CD14-positive monocyte (primary cell): Measurements from ENCODE around the gene PAIP2. TPM values are rescaled to one million over a fixed set of nuclear protein-coding genes. Genes with fewer than 3 reads are reported as not detected.
A peak's percentile ranks its signal among the peaks of the same experiment; 100 is the strongest.
"Not testable (repeated sequence)": the region's sequence is repeated elsewhere in the genome, so short reads cannot be mapped to it uniquely, and the experiment has no call there.

Experiments used
- DNase-seq, 3 donors: peaks; one replicate each; pipeline ENCODE4 v3.0.0-alpha.2; 2011 to 2022
- H2AFZ ChIP-seq: 2 replicates; pipeline ENCODE4 v1.6.0; 2012; ENCODE audit warnings: mild to moderate bottlenecking, low read depth, low read length, inconsistent platforms; ENCODE audit not compliant: insufficient read depth, poor library complexity, severe bottlenecking
- H3K27ac ChIP-seq, 2 donors: 1 replicate in 1 of 2; 2 replicates in 1 of 2; pipeline ENCODE4 v1.5.1; 2012 to 2013; ENCODE audit warnings: low read length in 2 of 2, control low read depth in 1 of 2, inconsistent platforms in 1 of 2, low read depth in 1 of 2, mild to moderate bottlenecking in 1 of 2
- H3K27me3 ChIP-seq, 2 donors: one replicate each; pipeline versions ENCODE4 v1.6.0 to v1.6.1; 2011 to 2013; ENCODE audit warnings: low read length in 2 of 2; ENCODE audit not compliant: control insufficient read depth in 2 of 2, insufficient read depth in 2 of 2
- H3K36me3 ChIP-seq, 2 donors: replicated peaks in 1 of 2; 1 replicate in 1 of 2; 2 replicates in 1 of 2; pipeline versions ENCODE4 v1.5.1 to v1.6.1; 2012 to 2013; ENCODE audit warnings: low read length in 2 of 2, control low read depth in 1 of 2, inconsistent platforms in 1 of 2, mild to moderate bottlenecking in 1 of 2; ENCODE audit not compliant: insufficient read depth in 2 of 2, control insufficient read depth in 1 of 2
- H3K4me1 ChIP-seq, 2 donors: 1 replicate in 1 of 2; 2 replicates in 1 of 2; pipeline versions ENCODE4 v1.5.1 to v1.6.1; 2012 to 2013; ENCODE audit warnings: low read length in 2 of 2, control low read depth in 1 of 2, inconsistent platforms in 1 of 2, mild to moderate bottlenecking in 1 of 2, moderate library complexity in 1 of 2; ENCODE audit not compliant: insufficient read depth in 2 of 2, control insufficient read depth in 1 of 2
- H3K4me2 ChIP-seq: replicated peaks from 2 replicates; pipeline ENCODE3; 2012; ENCODE audit warnings: low read length, moderate library complexity, mild to moderate bottlenecking; ENCODE audit not compliant: poor library complexity, severe bottlenecking; ENCODE audit errors: extremely low read depth
- H3K4me3 ChIP-seq, 3 experiments: fragments of 200-600 bp in 1 of 3; sonication (generic) in 1 of 3; replicated peaks in 1 of 3; 1 replicate in 2 of 3; 2 replicates in 1 of 3; pipeline ENCODE4 v1.5.1; 2011 to 2013; ENCODE audit warnings: low read length in 3 of 3, mild to moderate bottlenecking in 3 of 3, control low read depth in 2 of 3, low read depth in 2 of 3, inconsistent platforms in 1 of 3, moderate library complexity in 1 of 3
- H3K79me2 ChIP-seq: 2 replicates; pipeline ENCODE4 v1.6.0; 2012; ENCODE audit warnings: mild to moderate bottlenecking, control low read depth, inconsistent platforms, low read length, moderate library complexity; ENCODE audit not compliant: insufficient read depth
- H3K9ac ChIP-seq: 2 replicates; pipeline ENCODE4 v1.6.0; 2017; ENCODE audit warnings: low read length, mild to moderate bottlenecking; ENCODE audit not compliant: insufficient read depth, poor library complexity, severe bottlenecking
- H3K9me3 ChIP-seq, 2 donors: replicated peaks in 1 of 2; 1 replicate in 1 of 2; 2 replicates in 1 of 2; pipeline versions ENCODE4 v1.5.1 to v1.6.1; 2012 to 2013; ENCODE audit warnings: low read length in 2 of 2, control low read depth in 1 of 2; ENCODE audit not compliant: control insufficient read depth in 1 of 2, insufficient read depth in 1 of 2
- H4K20me1 ChIP-seq: 2 replicates; pipeline ENCODE4 v1.6.0; 2012; ENCODE audit warnings: mild to moderate bottlenecking, low read length, control low read depth, moderate library complexity; ENCODE audit not compliant: insufficient read depth
- H3K27ac Mint-ChIP-seq, 7 donors: one replicate each; pipeline ENCODE4 v1.8.0; 2020; ENCODE audit warnings: mild to moderate bottlenecking in 7 of 7, mixed read lengths in 7 of 7, moderate library complexity in 6 of 7, inconsistent platforms in 2 of 7
- H3K27me3 Mint-ChIP-seq, 3 donors: one replicate each; pipeline ENCODE4 v1.8.0; 2021 to 2022; ENCODE audit warnings: low read depth in 3 of 3, mild to moderate bottlenecking in 3 of 3, mixed read lengths in 3 of 3, moderate library complexity in 3 of 3, inconsistent platforms in 1 of 3
- H3K36me3 Mint-ChIP-seq, 2 donors: one replicate each; pipeline ENCODE4 v1.8.0; 2020; ENCODE audit warnings: mixed read lengths in 2 of 2, inconsistent platforms in 1 of 2, mild to moderate bottlenecking in 1 of 2
- H3K4me1 Mint-ChIP-seq: one replicate; pipeline ENCODE4 v1.8.0; 2020; ENCODE audit warnings: mild to moderate bottlenecking, mixed read lengths
- H3K4me3 Mint-ChIP-seq, 2 donors: one replicate each; pipeline ENCODE4 v1.8.0; 2020; ENCODE audit warnings: mild to moderate bottlenecking in 2 of 2, mixed read lengths in 2 of 2, moderate library complexity in 1 of 2
- H3K9me3 Mint-ChIP-seq, 7 donors: one replicate each; pipeline ENCODE4 v1.8.0; 2020 to 2022; ENCODE audit warnings: mixed read lengths in 7 of 7, mild to moderate bottlenecking in 6 of 7, moderate library complexity in 6 of 7, inconsistent platforms in 2 of 7
- WGBS: methylation state at CpG from one replicate; pipeline ENCODE4 v1.1.5; 2013; ENCODE audit warnings: missing lambda C conversion rate; ENCODE audit not compliant: insufficient coverage; 5-methylcytosine and 5-hydroxymethylcytosine counted together
- intact Hi-C, 2 donors: fragments of 100-400 bp; cut with micrococcal nuclease; formaldehyde crosslinking; loops; one replicate each; pipeline versions ENCODE4 v1.15.0 to v1.15.1; 2023
- polyA plus RNA-seq, 3 donors: library from polyadenylated mRNA; depleted of rRNA in 1 of 3; unstranded in 2 of 3; stranded (reverse) in 1 of 3; fragments of 300-500 nt in 2 of 3; fragments of >200 nt in 1 of 3; fragmentation: Illumina TruSeq in 2 of 3; gene quantifications; 1 replicate in 2 of 3; 2 replicates in 1 of 3; pipeline ENCODE4 v1.2.3, GENCODE V29; 2012 to 2021
- TF ChIP-seq, protein P1 (sequence below): fragments of 200-600 bp; IDR thresholded peaks from one replicate; pipeline ENCODE4 v1.8.0; 2022; ENCODE audit warnings: antibody characterized with exemption, mild to moderate bottlenecking

Gene PAIP2
- polyA plus RNA-seq, 3 donors = 68.3 to 325 (median 313) TPM

DNA sequence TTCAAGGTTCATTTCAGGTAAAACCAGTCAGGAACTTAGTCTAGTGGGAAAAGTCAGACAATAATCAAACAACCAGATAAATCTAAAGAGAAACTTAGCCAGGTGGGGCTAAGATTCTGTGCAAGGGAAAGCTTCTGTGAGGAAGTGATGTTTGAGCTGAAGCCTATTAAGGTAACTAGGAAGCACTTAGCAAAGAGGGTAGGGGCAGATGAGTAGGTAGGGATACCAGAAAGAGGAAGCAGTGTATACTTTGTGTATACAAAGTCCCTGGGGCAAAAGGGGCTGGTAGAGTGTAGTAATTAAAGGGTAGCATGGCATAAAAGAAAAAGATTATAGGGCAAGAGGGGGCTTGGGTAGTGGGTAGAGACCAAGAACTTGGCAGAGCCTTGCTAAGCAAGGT, 65.9 kb downstream of the PAIP2 start:
- Histone ChIP-seq H3K27me3 (no peaks in the 10 kb centered on the region), H3K36me3 (no peaks in the 10 kb centered on the region), H3K9ac (no peak overlapping the region), H4K20me1 (no peaks in the 10 kb centered on the region), H3K4me1 (peaks cover 12 to 15% of the 10 kb centered on the region in 2 donors), H3K9me3 (no peaks in the 10 kb centered on the region), H2AFZ (peak overlapping the region; percentile 13), H3K79me2 (no peaks in the 10 kb centered on the region), H3K4me2 (no peak overlapping the region), H3K27ac (no peak overlapping the region), H3K4me3 (no peak overlapping the region)
- Mint-ChIP-seq H3K27ac (peak overlapping the region in 1 of 7 donors; percentile 52), H3K4me3 (no peak overlapping the region), H3K36me3 (no peaks in the 10 kb centered on the region), H3K27me3 (peaks cover 0 to 2% (median 0%) of the 10 kb centered on the region in 3 donors), H3K9me3 (peaks cover 0 to 1% (median 0%) of the 10 kb centered on the region in 7 donors), H3K4me1 (peaks cover 23% of the 10 kb centered on the region)
- no peak for DNase-seq
- intact Hi-C loops = no loop called here
- TF ChIP-seq, protein P1, sequence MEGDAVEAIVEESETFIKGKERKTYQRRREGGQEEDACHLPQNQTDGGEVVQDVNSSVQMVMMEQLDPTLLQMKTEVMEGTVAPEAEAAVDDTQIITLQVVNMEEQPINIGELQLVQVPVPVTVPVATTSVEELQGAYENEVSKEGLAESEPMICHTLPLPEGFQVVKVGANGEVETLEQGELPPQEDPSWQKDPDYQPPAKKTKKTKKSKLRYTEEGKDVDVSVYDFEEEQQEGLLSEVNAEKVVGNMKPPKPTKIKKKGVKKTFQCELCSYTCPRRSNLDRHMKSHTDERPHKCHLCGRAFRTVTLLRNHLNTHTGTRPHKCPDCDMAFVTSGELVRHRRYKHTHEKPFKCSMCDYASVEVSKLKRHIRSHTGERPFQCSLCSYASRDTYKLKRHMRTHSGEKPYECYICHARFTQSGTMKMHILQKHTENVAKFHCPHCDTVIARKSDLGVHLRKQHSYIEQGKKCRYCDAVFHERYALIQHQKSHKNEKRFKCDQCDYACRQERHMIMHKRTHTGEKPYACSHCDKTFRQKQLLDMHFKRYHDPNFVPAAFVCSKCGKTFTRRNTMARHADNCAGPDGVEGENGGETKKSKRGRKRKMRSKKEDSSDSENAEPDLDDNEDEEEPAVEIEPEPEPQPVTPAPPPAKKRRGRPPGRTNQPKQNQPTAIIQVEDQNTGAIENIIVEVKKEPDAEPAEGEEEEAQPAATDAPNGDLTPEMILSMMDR = no peak

- no peak overlapping the region for H3K9ac ChIP-seq
- Mint-ChIP-seq H3K27ac (no peak overlapping the region), H3K27me3 (peaks cover 0 to 2% (median 0%) of the 10 kb centered on the region in 3 donors), H3K4me3 (no peak overlapping the region), H3K4me1 (peaks cover 17% of the 10 kb centered on the region), H3K9me3 (peaks cover 0 to 1% (median 0%) of the 10 kb centered on the region in 7 donors), H3K36me3 (no peaks in the 10 kb centered on the region)
- no peaks in the 10 kb centered on the region for H4K20me1 ChIP-seq
- WGBS = 100% methylated on average over 2 of the region's 7 CpGs
- H3K27me3 ChIP-seq = no peaks in the 10 kb centered on the region
- DNase-seq = no peak
- no peak overlapping the region for H3K27ac ChIP-seq
- no peaks in the 10 kb centered on the region for H3K9me3 ChIP-seq
- H3K4me2 ChIP-seq = no peak overlapping the region
- no peaks in the 10 kb centered on the region for H3K36me3 ChIP-seq
- intact Hi-C loops = no loop called here
- no peak overlapping the region for H2AFZ ChIP-seq
- H3K4me3 ChIP-seq = no peak overlapping the region
- peaks cover 9 to 11% of the 10 kb centered on the region in 2 donors for H3K4me1 ChIP-seq
- TF ChIP-seq, protein P1 = no peak
- H3K79me2 ChIP-seq = no peaks in the 10 kb centered on the region
Observed at GRCh38 chr5:139408191-139408590, 66.5 kb downstream of the PAIP2 start.

GRCh38 chr5:139409116-139409515, 67.5 kb downstream of the PAIP2 start:
- H4K20me1 ChIP-seq, H3K27me3 Mint-ChIP-seq, H3K27ac ChIP-seq, H3K27ac Mint-ChIP-seq, H3K36me3 ChIP-seq, H3K9ac ChIP-seq, H3K4me3 ChIP-seq, H3K9me3 Mint-ChIP-seq, H3K27me3 ChIP-seq, H3K4me1 Mint-ChIP-seq, H3K9me3 ChIP-seq, DNase-seq, H3K79me2 ChIP-seq, H3K36me3 Mint-ChIP-seq, intact Hi-C loops, H3K4me3 Mint-ChIP-seq, H3K4me2 ChIP-seq, H2AFZ ChIP-seq, H3K4me1 ChIP-seq: not testable (repeated sequence)
- WGBS = 100% methylated on average over 1 of the region's 5 CpGs
